ENCODE results near the gene FUCA1. TPM values are rescaled to one million over a fixed set of nuclear protein-coding genes. Genes with fewer than 3 reads are reported as not detected.
"Not testable (repeated sequence)": the region's sequence is repeated elsewhere in the genome, so short reads cannot be mapped to it uniquely, and the experiment has no call there.

The FUCA1 gene
- total and polyA plus RNA-seq, 5 donors = 15.5 to 22.1 (median 19.0) TPM

- ATAC-seq = no peak
- intact Hi-C loops (cut with DNase I) = no loop called here
- H3K4me1 ChIP-seq (ENCODE audit: control insufficient read depth, insufficient read depth, low read length) = no peaks in the 10 kb centered on the region
These were observed 51.2 kb downstream of the FUCA1 start for GRCh38 chr1:23816906-23817305.

GRCh38 chr1:23816361-23816760 lies 51.7 kb downstream of the FUCA1 start:
- DNase-seq (no peak), ATAC-seq (no peak)
- WGBS = over 99% methylated on average over 3 of the region's 3 CpGs
- Histone ChIP-seq H3K27me3 (ENCODE audit: control insufficient read depth, insufficient read depth) (no peaks in the 10 kb centered on the region), H3K9me3 (ENCODE audit: control insufficient read depth, low read length) (no peaks in the 10 kb centered on the region), H3K4me3 (ENCODE audit: low read length) (no peak overlapping the region), H3K27ac (ENCODE audit: low read length) (no peak overlapping the region), H3K4me1 (ENCODE audit: control insufficient read depth, insufficient read depth, low read length) (no peaks in the 10 kb centered on the region)
- intact Hi-C loops (cut with DNase I) = no loop called here

More at GRCh38 chr1:23816906-23817305, 51.2 kb downstream of the FUCA1 start:
- H3K9me3 ChIP-seq (ENCODE audit: control insufficient read depth, low read length) = no peaks in the 10 kb centered on the region
- no peak overlapping the region for H3K4me3 ChIP-seq (ENCODE audit: low read length)
- H3K27ac ChIP-seq (ENCODE audit: low read length) = no peak overlapping the region
- H3K27me3 ChIP-seq (ENCODE audit: control insufficient read depth, insufficient read depth) = no peaks in the 10 kb centered on the region
- no peak for DNase-seq

DNA sequence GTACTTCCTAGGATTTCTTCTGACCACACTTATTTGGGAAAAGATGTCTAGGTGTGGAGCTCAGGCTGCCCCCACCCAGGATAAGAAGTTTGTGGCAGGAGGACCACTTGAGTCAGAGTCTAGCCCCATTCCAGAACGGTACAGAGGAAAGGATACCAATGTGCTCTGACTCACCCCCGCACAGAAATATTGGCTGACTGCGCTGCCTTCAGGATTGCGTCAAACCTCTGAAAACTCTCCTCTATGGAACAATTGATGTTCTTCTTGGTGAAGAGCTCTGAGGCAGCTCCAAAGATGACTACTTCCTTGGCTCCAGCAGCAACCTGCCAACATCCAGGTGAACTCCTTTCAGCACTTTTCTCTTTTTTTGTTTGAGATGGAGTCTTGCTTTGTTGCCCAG lies 54.1 kb downstream of the FUCA1 start:
- DNase-seq (no peak), ATAC-seq (no peak)
- Histone ChIP-seq H3K4me3 (ENCODE audit: low read length) (no peak overlapping the region), H3K4me1 (ENCODE audit: control insufficient read depth, insufficient read depth, low read length) (no peaks in the 10 kb centered on the region), H3K9me3 (ENCODE audit: control insufficient read depth, low read length) (no peaks in the 10 kb centered on the region), H3K27ac (ENCODE audit: low read length) (no peak overlapping the region), H3K27me3 (ENCODE audit: control insufficient read depth, insufficient read depth) (no peaks in the 10 kb centered on the region)
- intact Hi-C loops (cut with DNase I) = no loop called here
- WGBS = 93% methylated on average over 4 of the region's 4 CpGs

- peak in 1 of 3 donors; percentile 25 for DNase-seq
- Histone ChIP-seq H3K27me3 (ENCODE audit: control insufficient read depth, insufficient read depth) (no peaks in the 10 kb centered on the region), H3K9me3 (ENCODE audit: control insufficient read depth, low read length) (no peaks in the 10 kb centered on the region), H3K4me1 (ENCODE audit: control insufficient read depth, insufficient read depth, low read length) (no peaks in the 10 kb centered on the region), H3K4me3 (ENCODE audit: low read length) (no peak overlapping the region), H3K27ac (ENCODE audit: low read length) (no peak overlapping the region)
- 64% methylated on average over 3 of the region's 3 CpGs for WGBS
- intact Hi-C loops (cut with DNase I) = no loop called here
- ATAC-seq = peak; percentile 62 to 63
These were observed 57.1 kb downstream of the FUCA1 start for GRCh38 chr1:23810818-23811540.

DNA sequence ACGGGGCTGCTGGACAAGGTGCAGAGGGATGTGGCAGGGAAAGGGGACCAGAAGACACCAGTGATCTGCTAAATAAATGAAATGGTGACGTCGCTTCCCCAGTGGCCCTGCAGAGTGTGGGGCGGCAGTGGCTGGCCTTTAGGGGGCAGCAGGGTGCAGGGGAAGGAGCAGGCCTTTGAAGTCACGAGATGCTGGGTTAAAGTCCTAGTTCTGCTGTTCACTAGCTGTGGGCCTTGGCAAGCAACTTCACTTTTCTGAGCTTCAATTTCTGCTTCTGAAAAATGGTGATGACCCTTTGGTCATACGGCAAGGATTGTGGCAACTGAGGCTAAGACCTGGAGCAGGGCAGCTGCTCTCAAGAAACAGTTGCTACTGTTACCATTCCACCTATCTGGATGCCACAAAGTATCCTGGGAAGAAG lies 58.3 kb downstream of the FUCA1 start:
- intact Hi-C loops (cut with DNase I) = loop anchor here in 1 of 4 donors (10.0 kb wide), 1 partner anchor 55 kb away; the partner anchor contains the start of gene FUCA1
- WGBS = 31% methylated on average over 6 of the region's 6 CpGs

DNA sequence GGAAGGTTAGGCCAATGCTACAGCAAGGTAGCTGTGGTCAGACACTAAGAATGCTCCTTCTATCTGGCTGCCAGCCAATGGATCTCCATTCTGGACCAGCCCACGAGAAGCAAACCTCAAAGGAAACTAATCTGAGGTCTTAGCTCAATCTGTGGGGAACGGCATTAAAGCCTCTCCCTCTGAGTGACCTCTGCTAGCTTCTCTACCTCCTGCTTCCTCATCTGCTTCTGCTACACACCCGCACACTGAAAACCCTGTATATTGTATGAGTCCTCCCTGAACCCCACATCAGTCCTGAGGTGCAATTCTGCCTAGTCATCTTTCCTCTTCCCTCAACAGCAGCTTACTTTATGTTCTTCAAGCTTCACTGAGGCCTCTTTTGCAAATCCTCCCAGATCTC lies 60.6 kb downstream of the FUCA1 start:
- Histone ChIP-seq H3K27ac (ENCODE audit: low read length) (no peak overlapping the region), H3K4me1 (ENCODE audit: control insufficient read depth, insufficient read depth, low read length) (no peaks in the 10 kb centered on the region), H3K4me3 (ENCODE audit: low read length) (no peak overlapping the region), H3K27me3 (ENCODE audit: control insufficient read depth, insufficient read depth) (no peaks in the 10 kb centered on the region), H3K9me3 (ENCODE audit: control insufficient read depth, low read length) (no peaks in the 10 kb centered on the region)
- 57% methylated on average over 3 of the region's 3 CpGs for WGBS
- DNase-seq (no peak), ATAC-seq (no peak)
- intact Hi-C loops (cut with DNase I) = loop anchor here in 1 of 4 donors (10.0 kb wide), 1 partner anchor 57 kb away; the partner anchor contains the start of gene FUCA1

More for the DNA sequence above, 58.3 kb downstream of the FUCA1 start:
- no peak overlapping the region for H3K27ac ChIP-seq (ENCODE audit: low read length)
- ATAC-seq (peak; percentile 77), DNase-seq (peak; percentile 62 to 88 (median 83))
- no peaks in the 10 kb centered on the region for H3K4me1 ChIP-seq (ENCODE audit: control insufficient read depth, insufficient read depth, low read length)
- no peaks in the 10 kb centered on the region for H3K27me3 ChIP-seq (ENCODE audit: control insufficient read depth, insufficient read depth)
- H3K9me3 ChIP-seq (ENCODE audit: control insufficient read depth, low read length) = no peaks in the 10 kb centered on the region
- H3K4me3 ChIP-seq (ENCODE audit: low read length) = no peak overlapping the region

GRCh38 chr1:23806280-23806679 lies 61.8 kb downstream of the FUCA1 start:
- ATAC-seq (no peak), DNase-seq (no peak)
- intact Hi-C loops (cut with DNase I) = loop anchor here in 1 of 4 donors (10.0 kb wide), 1 partner anchor 59 kb away; the partner anchor contains the start of gene FUCA1
- Histone ChIP-seq H3K27me3 (ENCODE audit: control insufficient read depth, insufficient read depth) (no peaks in the 10 kb centered on the region), H3K4me3 (ENCODE audit: low read length) (no peak overlapping the region), H3K4me1 (ENCODE audit: control insufficient read depth, insufficient read depth, low read length) (no peaks in the 10 kb centered on the region), H3K9me3 (ENCODE audit: control insufficient read depth, low read length) (no peaks in the 10 kb centered on the region), H3K27ac (ENCODE audit: low read length) (no peak overlapping the region)
- 78% methylated on average over 6 of the region's 6 CpGs for WGBS

GRCh38 chr1:23805025-23805424 lies 63.1 kb downstream of the FUCA1 start:
- intact Hi-C loops (cut with DNase I) = loop anchor here in 1 of 4 donors (10.0 kb wide), 1 partner anchor 60 kb away; the partner anchor contains the start of gene FUCA1
- DNase-seq (no peak), ATAC-seq (no peak)
- no peaks in the 10 kb centered on the region for H3K27me3 ChIP-seq (ENCODE audit: control insufficient read depth, insufficient read depth)
- 98% methylated on average over 2 of the region's 2 CpGs for WGBS
- H3K9me3 ChIP-seq (ENCODE audit: control insufficient read depth, low read length) = no peaks in the 10 kb centered on the region
- no peak overlapping the region for H3K27ac ChIP-seq (ENCODE audit: low read length)
- no peaks in the 10 kb centered on the region for H3K4me1 ChIP-seq (ENCODE audit: control insufficient read depth, insufficient read depth, low read length)
- no peak overlapping the region for H3K4me3 ChIP-seq (ENCODE audit: low read length)

DNA sequence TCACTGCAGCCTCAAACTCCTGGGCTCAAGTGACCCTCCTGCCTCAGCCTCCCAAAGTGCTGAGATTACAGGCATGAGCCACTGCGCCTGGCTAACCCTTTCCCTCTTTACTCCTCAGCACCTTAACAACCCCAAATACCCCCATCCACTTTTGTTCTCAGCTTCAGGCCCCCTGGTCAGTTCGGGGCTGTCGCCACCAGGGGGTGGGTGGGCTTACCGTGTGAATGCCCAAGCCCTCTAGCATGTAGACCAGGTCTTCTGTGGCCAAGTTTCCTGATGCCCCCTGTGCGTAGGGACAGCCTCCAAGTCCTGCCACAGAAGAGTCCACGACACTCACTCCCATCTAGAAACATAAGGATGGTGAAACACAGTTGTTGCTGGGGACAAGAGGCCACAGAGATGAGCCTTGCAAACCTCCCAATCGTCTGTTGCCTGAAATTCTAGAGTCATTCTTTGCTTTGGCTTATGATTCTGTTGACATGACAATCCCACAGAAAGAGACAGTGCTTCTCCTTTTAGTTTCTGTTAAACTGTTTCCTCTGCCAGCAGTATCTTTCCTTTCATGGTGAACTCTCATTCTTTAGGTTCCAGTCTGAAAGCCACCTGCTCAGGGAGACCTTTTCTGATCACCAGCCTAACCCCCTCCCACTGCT lies 63.8 kb downstream of the FUCA1 start:
- 72% methylated on average over 7 of the region's 7 CpGs for WGBS

DNA sequence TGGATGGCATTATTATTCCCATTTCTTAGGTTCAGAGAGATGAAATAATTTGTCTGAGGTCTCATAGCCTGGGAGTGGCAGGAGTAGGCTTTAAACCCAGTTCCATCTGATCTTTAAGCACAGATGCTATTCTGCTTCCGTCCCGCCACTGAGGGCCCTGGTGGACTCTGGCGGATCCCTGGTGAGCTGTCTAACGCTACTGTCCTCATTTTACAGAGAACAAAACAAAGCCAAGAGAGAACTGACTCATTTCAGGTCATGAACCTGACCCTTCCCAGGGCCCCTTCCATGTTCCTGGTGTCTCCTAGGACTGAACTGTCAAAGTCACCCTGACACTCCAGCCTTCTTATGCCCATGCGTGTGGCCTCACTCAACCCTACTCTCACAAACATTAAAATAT lies 64.4 kb downstream of the FUCA1 start:
- DNase-seq (no peak), ATAC-seq (no peak)
- Histone ChIP-seq H3K4me1 (ENCODE audit: control insufficient read depth, insufficient read depth, low read length) (peaks cover 3% of the 10 kb centered on the region), H3K4me3 (ENCODE audit: low read length) (no peak overlapping the region), H3K27me3 (ENCODE audit: control insufficient read depth, insufficient read depth) (no peaks in the 10 kb centered on the region), H3K9me3 (ENCODE audit: control insufficient read depth, low read length) (no peaks in the 10 kb centered on the region), H3K27ac (ENCODE audit: low read length) (no peak overlapping the region)
- intact Hi-C loops (cut with DNase I) = loop anchor here in 1 of 4 donors (10.0 kb wide), 1 partner anchor 61 kb away; the partner anchor contains the start of gene FUCA1
- 92% methylated on average over 5 of the region's 5 CpGs for WGBS

More for the DNA sequence above, 63.8 kb downstream of the FUCA1 start:
- Histone ChIP-seq H3K4me1 (ENCODE audit: control insufficient read depth, insufficient read depth, low read length) (peaks cover 3% of the 10 kb centered on the region), H3K9me3 (ENCODE audit: control insufficient read depth, low read length) (no peaks in the 10 kb centered on the region), H3K4me3 (ENCODE audit: low read length) (no peak overlapping the region), H3K27ac (ENCODE audit: low read length) (no peak overlapping the region), H3K27me3 (ENCODE audit: control insufficient read depth, insufficient read depth) (no peaks in the 10 kb centered on the region)
- intact Hi-C loops (cut with DNase I) = loop anchor here in 1 of 4 donors (10.0 kb wide), 1 partner anchor 60 kb away; the partner anchor contains the start of gene FUCA1
- DNase-seq (no peak), ATAC-seq (no peak)

DNA sequence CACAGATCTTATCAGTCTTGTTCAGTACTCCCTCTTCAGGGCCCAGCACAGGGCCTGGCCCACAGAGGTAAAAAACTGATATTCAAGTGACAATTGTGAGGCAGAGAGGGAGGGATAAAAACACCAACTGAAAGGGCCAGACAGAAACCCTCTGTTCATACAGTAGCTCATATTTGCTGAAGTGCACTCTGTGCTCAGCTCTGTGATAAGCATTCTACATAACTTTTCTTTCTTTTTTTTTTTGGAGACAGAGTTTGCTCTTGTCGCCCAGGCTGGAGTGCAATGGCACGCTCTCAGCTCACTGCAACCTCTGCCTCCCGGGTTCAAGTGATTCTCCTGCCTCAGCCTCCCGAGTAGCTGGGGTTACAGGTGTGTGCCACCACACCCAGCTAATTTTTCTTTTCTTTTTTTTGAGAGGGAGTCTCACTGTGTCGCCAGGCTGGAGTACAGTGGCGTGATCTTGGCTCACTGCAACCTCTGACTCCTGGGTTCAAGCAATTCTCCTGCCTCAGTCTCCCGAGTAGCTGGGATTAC lies 65.2 kb downstream of the FUCA1 start:
- not testable (repeated sequence) for H3K27me3 ChIP-seq (ENCODE audit: control insufficient read depth, insufficient read depth); H3K9me3 ChIP-seq (ENCODE audit: control insufficient read depth, low read length); H3K4me3 ChIP-seq (ENCODE audit: low read length); H3K4me1 ChIP-seq (ENCODE audit: control insufficient read depth, insufficient read depth, low read length); H3K27ac ChIP-seq (ENCODE audit: low read length); DNase-seq; ATAC-seq
- 92% methylated on average over 7 of the region's 7 CpGs for WGBS
- intact Hi-C loops (cut with DNase I) = loop anchor here in 1 of 4 donors (10.0 kb wide), 1 partner anchor 62 kb away; the partner anchor contains the start of gene FUCA1

Measured in right cardiac atrium (tissue), 5 donors.